HG02938 (cell line): ENCODE data around the gene KRT40.

Experiments
- ATAC-seq: cut with Tn5 transposase; IDR thresholded peaks from one replicate; pipeline ENCODE4 v1.9.1; 2021; ENCODE audit warnings: mild to moderate bottlenecking, moderate library complexity; ENCODE audit not compliant: unreplicated experiment

The KRT40 gene

GRCh38 chr17:40953881-40954280 lies 30.2 kb downstream of the KRT40 start:
- no peak for ATAC-seq

- no peak for ATAC-seq
These were observed 31.5 kb downstream of the KRT40 start for GRCh38 chr17:40952661-40953060.

DNA sequence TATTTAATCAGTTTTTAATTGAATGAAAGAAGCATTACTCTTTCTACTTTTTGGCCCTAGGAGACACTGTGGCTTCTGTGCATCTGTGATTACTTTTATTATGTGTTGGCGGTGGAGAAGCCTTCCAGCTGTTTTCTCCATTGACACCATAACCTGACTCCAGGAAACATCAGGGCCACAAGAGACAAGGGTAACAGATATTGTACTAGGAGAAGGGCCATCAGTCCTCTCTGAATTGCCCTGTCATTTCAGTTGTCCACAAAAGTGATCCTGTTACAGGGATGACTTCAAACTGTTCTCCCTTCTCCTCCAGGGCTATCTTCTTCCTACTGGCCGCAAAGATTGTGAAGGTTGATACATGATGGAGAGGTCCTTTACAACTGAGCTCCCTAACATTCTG lies 32.0 kb downstream of the KRT40 start:
- no peak for ATAC-seq

GRCh38 chr17:40951011-40951622 lies 33.0 kb downstream of the KRT40 start:
- no peak for ATAC-seq

DNA sequence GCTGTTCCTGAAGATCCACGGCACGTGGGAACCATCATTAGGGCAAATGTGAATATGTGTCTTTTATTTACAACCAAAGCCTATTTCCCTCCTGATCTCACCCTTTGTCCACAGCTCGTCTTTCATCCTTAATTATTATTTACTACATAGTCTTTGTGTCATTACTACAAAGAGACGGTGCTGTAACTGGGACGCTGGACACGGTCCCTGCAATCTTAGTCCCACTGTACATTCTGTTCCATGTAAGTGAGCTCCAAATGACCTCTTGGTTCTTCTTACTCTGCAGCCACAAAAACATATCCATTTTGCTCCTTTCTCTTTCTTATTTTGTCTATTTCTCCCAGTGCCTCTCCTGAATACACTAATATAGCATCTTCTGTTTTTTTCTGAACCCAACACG lies 34.0 kb downstream of the KRT40 start:
- ATAC-seq = no peak

DNA sequence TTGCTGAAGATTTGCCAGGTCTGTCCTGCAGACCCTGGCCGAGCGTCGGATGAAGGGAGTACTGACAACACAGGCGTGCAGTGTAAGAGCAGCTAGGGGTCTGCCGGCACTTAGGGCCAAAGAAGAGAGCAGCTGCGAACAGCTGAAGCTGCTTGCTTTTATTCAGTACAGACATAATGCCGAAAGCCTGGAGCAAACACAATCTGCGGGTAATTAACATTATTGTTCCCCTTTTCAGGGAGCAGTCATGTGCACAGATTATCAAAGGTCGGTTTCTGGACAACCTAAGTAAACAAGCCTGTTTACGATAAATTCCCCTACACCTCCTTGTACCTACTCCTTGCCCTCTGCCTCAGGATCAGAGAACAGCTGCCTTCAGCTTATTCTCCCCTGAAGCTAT lies 34.7 kb downstream of the KRT40 start:
- no peak for ATAC-seq

DNA sequence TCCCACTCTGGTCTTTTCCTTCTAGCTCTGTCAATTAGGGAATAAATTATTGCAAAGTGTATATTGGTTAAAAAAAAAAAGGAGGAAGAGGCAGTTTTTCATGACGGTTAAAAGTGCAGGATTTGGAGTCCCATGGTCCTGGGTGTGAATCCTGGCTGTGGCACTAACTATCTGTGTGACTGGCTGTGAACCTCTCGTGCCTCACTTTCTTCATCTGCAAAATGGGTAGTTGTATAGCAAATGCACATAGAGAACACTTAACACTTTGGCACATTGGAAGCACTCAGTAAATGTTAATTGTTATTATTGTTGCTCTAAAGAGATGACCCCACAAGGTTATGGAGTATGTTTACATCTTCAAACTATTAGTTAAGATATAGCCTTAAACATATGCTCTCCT lies 36.2 kb downstream of the KRT40 start:
- ATAC-seq = no peak

DNA sequence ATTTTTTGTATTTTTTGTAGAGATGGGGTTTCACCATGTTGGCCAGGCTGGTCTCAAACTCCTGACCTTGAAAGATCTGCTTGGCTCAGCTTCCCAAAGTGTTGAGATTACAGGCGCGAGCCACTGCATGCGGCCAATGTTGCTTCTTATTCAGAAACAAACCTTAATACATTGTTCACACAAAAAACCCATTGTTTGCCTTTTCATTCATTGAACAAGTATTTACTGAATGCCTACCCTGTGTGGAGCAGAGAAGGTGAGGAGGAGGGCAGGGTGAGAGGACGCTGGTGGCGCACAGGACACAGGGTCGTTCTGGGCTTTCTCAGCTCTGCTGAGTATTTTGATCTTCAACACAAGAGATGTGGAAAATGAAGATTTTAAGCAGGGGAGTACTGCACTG lies 38.7 kb downstream of the KRT40 start:
- no peak for ATAC-seq

DNA sequence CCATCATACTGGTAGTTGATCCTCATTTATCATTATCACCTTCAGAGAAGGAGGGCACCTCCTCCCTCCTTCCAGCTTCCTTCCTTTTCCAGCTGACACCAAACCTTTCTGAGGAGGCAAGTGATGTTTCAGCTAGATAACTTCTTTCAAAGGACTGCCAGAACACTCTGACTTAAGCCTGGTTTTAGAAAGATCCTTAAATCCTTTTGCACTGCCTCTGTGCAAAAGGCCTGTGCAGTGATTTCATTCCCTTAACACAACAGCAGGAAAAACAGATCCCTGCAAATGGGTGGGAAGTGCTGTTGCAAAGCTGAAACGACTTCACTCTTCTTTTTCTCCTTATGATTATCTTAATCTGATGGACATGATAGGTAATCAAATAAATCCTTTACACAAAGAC lies 39.6 kb downstream of the KRT40 start:
- no peak for ATAC-seq

DNA sequence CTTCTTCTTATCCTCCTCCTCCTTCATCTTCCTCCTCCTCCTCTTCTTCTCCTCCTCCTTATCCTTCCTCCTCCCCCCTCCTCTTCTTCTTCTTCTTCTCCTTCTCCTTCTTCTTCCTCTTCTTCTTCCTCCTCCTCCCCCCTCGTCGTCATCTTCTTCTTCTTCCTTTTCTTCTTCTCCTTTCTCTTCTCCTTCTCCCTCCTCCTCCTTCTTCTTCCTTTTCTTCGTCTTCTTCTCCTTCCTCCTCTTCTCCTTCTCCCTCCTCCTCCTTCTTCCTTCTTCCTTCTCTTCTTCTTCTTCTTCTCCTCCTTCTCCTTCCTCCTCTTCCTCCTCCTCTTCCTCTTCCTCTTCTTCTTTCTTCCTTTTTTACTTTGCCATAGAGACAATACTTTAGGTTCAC lies 41.6 kb downstream of the KRT40 start:
- no peak for ATAC-seq

DNA sequence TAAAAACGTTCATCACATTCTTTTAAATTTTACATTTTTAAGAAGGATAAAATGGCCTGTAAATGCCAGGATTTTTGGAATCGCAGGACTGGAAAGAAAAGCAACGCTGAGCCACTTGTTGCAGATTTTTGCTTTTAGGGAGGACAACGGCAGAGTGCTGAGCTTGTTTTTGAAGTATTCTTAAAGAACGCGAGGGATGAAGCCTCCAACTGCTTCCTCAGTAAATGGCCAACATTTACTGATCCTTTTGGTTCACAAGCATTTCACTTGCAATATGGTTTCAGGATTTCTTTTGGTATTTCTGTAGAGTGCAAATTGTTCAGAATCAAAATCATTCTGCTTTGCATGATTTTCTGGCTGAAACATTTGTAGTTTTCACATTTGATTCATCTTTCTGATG lies 43.9 kb downstream of the KRT40 start:
- ATAC-seq = no peak

DNA sequence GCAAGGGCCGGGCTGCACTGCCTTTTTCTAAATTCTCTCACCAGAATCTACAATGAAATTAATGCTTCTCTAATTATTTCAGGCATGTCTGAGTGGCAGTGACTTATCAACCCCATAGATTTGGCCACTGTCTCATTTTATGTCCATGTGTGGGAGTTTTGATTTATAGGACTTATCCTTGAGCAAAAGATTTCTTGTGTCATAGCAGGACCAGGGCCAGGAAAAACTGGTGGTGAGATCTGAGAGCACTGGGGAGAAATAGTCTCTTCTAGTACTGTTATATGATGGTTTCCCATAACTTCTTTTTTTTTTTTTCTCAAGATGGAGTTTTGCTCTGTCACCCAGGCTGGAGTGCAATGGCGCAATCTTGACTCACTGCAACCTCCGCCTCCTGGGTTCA lies 45.1 kb downstream of the KRT40 start:
- no peak for ATAC-seq

DNA sequence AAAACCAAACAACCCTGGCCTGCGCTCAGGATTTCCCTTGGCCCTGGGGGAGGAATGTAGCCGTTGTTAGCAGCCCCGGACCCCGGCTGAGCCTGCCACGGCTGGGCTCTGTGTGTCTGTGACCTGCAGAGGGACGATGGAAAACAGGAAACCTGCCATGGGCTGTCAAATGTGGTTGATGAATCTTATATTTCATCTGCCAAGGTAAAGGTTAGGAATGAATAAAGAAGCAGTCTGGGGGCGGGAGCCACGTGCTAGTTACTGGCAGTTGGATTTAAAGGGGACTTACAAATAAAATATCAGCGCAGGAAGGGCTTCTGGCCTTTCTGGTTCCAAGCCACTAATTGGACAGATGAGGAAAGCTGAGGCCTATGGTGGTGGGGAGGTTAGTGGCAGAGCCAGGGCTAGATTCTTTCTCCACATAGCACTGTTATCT lies 46.7 kb downstream of the KRT40 start, which contains the start of gene KRT23:
Gene KRT23, minus strand, starts transcription at position 263 of the 436 bp plus-strand sequence. CDS start 1,043 bp downstream, outside the sequence.
- no peak for ATAC-seq

GRCh38 chr17:40936976-40937375 lies 47.1 kb downstream of the KRT40 start:
- ATAC-seq = no peak

- ATAC-seq = no peak
These were observed 47.6 kb downstream of the KRT40 start for GRCh38 chr17:40936437-40936971.

DNA sequence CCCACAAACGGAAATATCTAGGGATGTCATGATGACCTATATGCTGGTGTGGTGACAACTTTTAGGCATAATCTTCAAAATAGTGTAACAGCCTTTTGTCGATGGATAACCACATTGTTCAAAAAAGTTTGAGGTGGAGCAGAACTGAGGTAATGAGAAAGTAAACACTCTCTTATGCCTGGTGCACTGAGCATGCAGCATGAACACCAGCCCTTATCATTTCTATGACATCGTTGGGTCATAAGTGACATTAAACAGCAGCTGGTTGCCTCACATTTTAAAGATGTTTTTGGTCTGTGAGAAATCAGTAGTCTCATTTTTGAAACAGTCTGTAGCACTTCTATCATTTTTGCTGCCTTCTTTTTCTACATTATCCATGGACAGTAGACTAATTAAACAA lies 48.5 kb downstream of the KRT40 start:
- no peak for ATAC-seq

DNA sequence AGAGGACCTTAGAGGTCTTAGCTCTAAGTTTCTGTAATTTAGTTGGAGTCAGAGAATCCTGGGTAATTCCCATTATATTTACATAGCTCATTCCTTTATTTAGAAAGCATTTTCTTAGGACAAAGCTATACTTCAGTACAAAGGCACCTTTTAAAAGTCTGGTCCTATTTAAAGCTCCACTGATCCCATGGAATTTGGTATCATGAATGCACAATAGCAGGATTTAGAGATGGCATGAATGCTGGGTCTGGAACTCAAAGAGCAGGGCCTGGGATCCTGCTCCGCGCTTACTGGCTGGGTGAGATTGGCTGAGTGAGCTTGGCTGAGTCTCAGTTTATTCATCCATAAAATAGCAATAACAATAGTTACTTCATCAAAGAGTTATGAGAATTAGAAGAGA lies 51.5 kb downstream of the KRT40 start:
- ATAC-seq = no peak

GRCh38 chr17:40931311-40931710 lies 52.8 kb downstream of the KRT40 start:
- no peak for ATAC-seq
